ENCODE results near the gene SLC25A13. TPM values are rescaled to one million over a fixed set of nuclear protein-coding genes. Genes with fewer than 3 reads are reported as not detected.

SLC25A13 gene
- total RNA-seq, 1 donor from 2014 or later = 25.3 TPM

DNA sequence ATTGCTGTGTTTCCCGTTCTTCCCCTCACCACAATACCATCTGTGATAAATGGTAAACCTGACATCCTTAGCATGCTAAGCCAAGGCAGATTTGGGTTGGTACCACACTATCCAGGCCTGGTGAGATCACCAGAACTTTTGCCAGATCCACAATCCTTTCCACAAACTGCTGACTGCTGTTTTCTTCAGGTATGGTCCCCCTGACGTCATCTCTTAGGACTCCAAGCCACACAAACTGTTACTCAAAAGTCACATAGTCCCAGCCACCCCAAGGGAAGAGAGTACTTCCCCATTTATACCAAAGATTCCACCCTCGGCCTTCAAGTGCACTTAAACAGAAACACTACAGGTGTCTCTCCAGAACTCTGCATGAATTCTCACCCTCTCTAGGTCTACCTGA, 34.8 kb downstream of the SLC25A13 start:
- H3K27ac ChIP-seq = no peak overlapping the region
- no peaks in the 10 kb centered on the region for H3K36me3 ChIP-seq
- intact Hi-C loops (cut with DNase I) = no loop called here
- H3K4me1 ChIP-seq = no peaks in the 10 kb centered on the region
- DNase-seq (ENCODE audit: extremely low spot score in 2 of 2) = no peak
- no peak overlapping the region for H3K4me3 ChIP-seq
- H3K9me3 ChIP-seq = no peaks in the 10 kb centered on the region
- TF ChIP-seq, protein P1, sequence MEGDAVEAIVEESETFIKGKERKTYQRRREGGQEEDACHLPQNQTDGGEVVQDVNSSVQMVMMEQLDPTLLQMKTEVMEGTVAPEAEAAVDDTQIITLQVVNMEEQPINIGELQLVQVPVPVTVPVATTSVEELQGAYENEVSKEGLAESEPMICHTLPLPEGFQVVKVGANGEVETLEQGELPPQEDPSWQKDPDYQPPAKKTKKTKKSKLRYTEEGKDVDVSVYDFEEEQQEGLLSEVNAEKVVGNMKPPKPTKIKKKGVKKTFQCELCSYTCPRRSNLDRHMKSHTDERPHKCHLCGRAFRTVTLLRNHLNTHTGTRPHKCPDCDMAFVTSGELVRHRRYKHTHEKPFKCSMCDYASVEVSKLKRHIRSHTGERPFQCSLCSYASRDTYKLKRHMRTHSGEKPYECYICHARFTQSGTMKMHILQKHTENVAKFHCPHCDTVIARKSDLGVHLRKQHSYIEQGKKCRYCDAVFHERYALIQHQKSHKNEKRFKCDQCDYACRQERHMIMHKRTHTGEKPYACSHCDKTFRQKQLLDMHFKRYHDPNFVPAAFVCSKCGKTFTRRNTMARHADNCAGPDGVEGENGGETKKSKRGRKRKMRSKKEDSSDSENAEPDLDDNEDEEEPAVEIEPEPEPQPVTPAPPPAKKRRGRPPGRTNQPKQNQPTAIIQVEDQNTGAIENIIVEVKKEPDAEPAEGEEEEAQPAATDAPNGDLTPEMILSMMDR (IDR thresholded peaks at IDR 0.05) = no peak
- no peak for TF ChIP-seq POLR2A (IDR thresholded peaks at IDR 0.05)
- no peak for TF ChIP-seq POLR2AphosphoS5 (IDR thresholded peaks at IDR 0.05; ENCODE audit: insufficient read depth in 1 of 2, low read depth in 1 of 2)
- no peaks in the 10 kb centered on the region for H3K27me3 ChIP-seq

DNA sequence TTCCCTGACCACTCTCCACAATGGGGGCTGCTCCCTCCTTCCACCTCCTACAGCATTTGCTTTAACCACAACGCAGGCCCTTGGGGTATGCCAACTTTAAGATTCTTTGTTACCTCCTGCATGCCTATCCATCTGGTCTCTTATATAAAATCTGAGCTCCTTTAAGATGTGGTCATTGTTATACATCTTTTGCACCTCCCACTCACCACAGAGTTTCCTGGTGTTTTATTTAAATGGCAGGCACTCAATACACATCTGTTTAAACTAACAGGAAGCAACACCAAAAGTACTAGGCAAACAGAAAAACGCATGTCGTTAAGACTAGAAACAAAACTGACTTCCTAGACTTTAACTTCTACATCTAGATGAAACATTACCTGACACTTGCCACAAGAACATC, 36.3 kb downstream of the SLC25A13 start:
- no peak overlapping the region for H3K27ac ChIP-seq
- no peak overlapping the region for H3K4me3 ChIP-seq
- H3K36me3 ChIP-seq = no peaks in the 10 kb centered on the region
- intact Hi-C loops (cut with DNase I) = no loop called here
- DNase-seq (ENCODE audit: extremely low spot score in 2 of 2) = no peak
- no peaks in the 10 kb centered on the region for H3K27me3 ChIP-seq
- no peaks in the 10 kb centered on the region for H3K4me1 ChIP-seq
- TF ChIP-seq POLR2AphosphoS5 (IDR thresholded peaks at IDR 0.05; ENCODE audit: insufficient read depth in 1 of 2, low read depth in 1 of 2) (no peak), POLR2A (IDR thresholded peaks at IDR 0.05) (no peak)
- TF ChIP-seq, protein P1 (IDR thresholded peaks at IDR 0.05) = no peak
- no peaks in the 10 kb centered on the region for H3K9me3 ChIP-seq

DNA sequence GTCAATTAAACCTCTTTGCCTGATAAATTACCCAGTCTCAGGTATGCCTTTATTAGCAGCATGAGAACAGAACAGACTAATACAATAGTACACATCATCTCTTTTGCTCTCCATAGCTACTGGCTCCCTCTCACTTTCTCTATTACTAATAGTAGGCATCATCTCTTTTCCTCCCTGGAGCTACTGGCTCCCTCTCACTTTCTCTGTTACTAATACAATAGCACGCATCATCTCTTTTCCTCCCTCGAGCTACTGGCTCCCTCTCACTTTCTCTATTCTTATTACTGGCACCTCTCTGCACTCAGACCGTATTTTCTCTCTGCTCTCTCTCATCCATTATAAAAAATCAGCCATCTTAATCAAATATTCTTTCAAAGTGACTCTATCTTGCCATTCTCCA, 37.1 kb downstream of the SLC25A13 start:
- DNase-seq (ENCODE audit: extremely low spot score in 2 of 2) = no peak
- no peaks in the 10 kb centered on the region for H3K27me3 ChIP-seq
- intact Hi-C loops (cut with DNase I) = no loop called here
- H3K27ac ChIP-seq = no peak overlapping the region
- H3K4me3 ChIP-seq = no peak overlapping the region
- H3K36me3 ChIP-seq = no peaks in the 10 kb centered on the region
- no peaks in the 10 kb centered on the region for H3K9me3 ChIP-seq
- H3K4me1 ChIP-seq = no peaks in the 10 kb centered on the region
- TF ChIP-seq POLR2A (IDR thresholded peaks at IDR 0.05) (no peak), POLR2AphosphoS5 (IDR thresholded peaks at IDR 0.05; ENCODE audit: insufficient read depth in 1 of 2, low read depth in 1 of 2) (no peak)
- TF ChIP-seq, protein P1 (IDR thresholded peaks at IDR 0.05) = no peak

DNA sequence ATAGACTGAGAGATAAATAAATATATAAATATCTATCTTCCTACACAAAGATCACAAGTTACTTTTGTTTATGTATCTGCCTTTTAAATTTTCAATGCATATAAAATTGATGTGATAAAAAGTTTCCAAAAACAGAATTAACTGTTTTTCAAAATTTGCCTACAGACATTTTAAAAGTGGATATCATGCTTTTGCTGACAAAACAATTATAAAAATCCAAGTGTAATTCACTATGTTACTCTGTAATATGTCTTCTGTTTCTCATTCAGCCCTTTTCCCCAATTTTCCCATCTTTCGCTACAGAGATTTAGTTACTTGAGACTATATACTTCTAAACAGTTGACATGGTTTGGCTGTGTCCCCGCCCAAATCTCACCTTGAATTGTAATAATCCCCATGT, 37.7 kb downstream of the SLC25A13 start:
- Histone ChIP-seq H3K9me3 (no peaks in the 10 kb centered on the region), H3K27me3 (no peaks in the 10 kb centered on the region), H3K4me3 (no peak overlapping the region), H3K36me3 (no peaks in the 10 kb centered on the region), H3K4me1 (no peaks in the 10 kb centered on the region), H3K27ac (no peak overlapping the region)
- TF ChIP-seq, protein P1 (IDR thresholded peaks at IDR 0.05) = no peak
- TF ChIP-seq POLR2AphosphoS5 (IDR thresholded peaks at IDR 0.05; ENCODE audit: insufficient read depth in 1 of 2, low read depth in 1 of 2) = no peak
- no peak for TF ChIP-seq POLR2A (IDR thresholded peaks at IDR 0.05)
- no peak for DNase-seq (ENCODE audit: extremely low spot score in 2 of 2)
- intact Hi-C loops (cut with DNase I) = no loop called here

DNA sequence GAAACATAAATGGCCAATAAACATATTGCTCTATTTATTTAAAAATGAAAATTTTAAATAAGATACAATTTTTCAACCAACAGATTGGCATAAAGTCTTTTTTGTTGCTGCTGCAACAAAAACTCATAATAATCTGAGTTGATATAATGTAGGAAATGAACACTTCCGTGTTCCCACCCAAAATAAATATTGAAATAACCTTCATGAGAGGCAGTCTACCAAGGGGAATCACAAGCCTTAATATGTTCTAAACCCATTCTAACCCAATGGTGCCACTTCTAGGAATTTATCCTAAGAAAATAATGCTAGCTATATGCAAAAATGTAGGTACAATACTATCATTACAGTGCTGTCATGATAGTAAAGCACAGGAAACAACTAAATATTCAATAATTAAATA, 39.1 kb downstream of the SLC25A13 start:
- Histone ChIP-seq H3K4me1 (no peaks in the 10 kb centered on the region), H3K27me3 (no peaks in the 10 kb centered on the region), H3K27ac (no peak overlapping the region), H3K4me3 (no peak overlapping the region), H3K36me3 (no peaks in the 10 kb centered on the region), H3K9me3 (no peaks in the 10 kb centered on the region)
- TF ChIP-seq POLR2A (IDR thresholded peaks at IDR 0.05) (no peak), POLR2AphosphoS5 (IDR thresholded peaks at IDR 0.05; ENCODE audit: insufficient read depth in 1 of 2, low read depth in 1 of 2) (no peak)
- TF ChIP-seq, protein P1 (IDR thresholded peaks at IDR 0.05) = no peak
- intact Hi-C loops (cut with DNase I) = no loop called here
- DNase-seq (ENCODE audit: extremely low spot score in 2 of 2) = no peak

Measured in vagina (tissue), 2 donors.